NCI-H2227 (cell line): ENCODE data around the gene PTGDR.

Experiments
- DNase-seq: peaks from one replicate; lab custom pipeline; 2025; ENCODE audit not compliant: unreplicated experiment; lab: John Stamatoyannopoulos, UW

PTGDR gene, protein sequence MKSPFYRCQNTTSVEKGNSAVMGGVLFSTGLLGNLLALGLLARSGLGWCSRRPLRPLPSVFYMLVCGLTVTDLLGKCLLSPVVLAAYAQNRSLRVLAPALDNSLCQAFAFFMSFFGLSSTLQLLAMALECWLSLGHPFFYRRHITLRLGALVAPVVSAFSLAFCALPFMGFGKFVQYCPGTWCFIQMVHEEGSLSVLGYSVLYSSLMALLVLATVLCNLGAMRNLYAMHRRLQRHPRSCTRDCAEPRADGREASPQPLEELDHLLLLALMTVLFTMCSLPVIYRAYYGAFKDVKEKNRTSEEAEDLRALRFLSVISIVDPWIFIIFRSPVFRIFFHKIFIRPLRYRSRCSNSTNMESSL

DNA sequence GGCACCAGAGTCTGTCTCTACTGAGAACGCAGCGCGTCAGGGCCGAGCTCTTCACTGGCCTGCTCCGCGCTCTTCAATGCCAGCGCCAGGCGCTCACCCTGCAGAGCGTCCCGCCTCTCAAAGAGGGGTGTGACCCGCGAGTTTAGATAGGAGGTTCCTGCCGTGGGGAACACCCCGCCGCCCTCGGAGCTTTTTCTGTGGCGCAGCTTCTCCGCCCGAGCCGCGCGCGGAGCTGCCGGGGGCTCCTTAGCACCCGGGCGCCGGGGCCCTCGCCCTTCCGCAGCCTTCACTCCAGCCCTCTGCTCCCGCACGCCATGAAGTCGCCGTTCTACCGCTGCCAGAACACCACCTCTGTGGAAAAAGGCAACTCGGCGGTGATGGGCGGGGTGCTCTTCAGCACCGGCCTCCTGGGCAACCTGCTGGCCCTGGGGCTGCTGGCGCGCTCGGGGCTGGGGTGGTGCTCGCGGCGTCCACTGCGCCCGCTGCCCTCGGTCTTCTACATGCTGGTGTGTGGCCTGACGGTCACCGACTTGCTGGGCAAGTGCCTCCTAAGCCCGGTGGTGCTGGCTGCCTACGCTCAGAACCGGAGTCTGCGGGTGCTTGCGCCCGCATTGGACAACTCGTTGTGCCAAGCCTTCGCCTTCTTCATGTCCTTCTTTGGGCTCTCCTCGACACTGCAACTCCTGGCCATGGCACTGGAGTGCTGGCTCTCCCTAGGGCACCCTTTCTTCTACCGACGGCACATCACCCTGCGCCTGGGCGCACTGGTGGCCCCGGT, at the start of gene PTGDR:
Gene PTGDR, plus strand, starts transcription at position 198 of the 778 bp plus-strand sequence. Its CDS starts 117 bp downstream, at position 315.
- no peak for DNase-seq

DNA sequence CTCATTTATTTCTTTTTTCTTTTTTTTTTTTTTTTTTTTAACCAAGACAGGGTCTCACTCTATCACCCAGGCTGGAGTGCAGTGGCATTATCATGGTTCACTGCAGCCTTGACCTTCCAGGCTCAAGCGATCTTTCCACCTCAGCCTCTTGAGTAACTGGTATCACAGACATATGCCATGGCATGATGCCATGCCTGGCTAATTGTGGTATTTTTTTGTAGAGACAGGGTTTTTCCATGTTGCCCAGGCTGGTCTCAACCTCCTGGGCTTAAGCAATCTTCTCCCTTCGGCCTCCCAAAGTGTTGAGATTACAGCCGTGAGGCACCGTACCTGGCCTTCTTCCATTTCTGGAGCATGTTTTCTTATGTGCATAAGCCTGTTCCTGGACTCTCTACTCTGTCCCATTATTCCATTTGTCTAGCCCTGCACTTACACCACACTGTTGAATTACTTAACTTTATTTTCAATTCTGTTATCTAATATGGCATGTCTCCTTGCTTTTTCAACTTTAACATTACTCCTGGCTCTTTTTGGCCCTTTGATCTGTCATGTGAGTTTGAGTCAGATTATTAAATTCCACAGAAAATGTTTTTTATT, 47.9 kb upstream of the PTGDR start:
- DNase-seq = no peak

DNA sequence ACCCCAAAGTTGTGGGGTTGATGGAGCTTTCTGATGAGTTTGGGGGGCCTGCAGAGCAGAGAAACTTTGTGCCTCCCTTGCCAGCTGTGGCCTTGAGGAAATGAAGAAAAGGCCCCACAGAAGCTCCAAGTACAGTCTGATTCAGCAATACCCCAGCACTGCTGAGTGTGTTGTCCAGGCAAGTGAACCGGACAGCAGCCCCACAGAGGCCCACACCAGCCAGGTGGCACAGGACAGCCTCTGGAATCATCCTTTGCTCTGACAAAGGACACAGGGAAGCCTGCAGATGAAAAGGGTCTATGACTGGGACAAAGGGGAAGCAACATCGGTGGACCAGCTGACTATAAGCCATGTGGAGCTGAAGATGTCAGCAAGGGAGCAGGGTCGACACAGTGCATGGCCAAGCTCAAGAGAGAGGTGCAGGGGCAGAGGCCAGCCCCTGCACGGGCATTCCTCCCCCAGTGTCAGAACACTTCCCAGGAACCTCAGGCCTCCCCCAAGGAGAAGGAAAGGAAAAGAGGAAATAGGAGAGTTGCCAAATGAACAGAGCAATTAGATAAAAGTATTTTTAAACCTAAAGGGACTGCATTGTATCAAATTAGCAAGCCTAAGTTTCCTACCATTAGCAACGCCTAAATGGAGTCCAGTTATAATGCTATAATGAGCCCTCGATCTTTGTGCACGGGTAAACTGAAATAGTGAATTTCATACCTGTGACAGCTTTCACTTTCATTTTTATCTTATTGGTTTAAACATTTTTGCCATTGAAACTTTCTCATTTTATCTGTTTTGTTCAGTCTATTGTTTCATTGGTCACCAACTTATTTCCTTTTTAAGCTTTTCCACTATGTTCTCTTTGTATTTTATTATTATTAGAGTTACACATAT, 46.3 kb upstream of the PTGDR start:
- no peak for DNase-seq

DNA sequence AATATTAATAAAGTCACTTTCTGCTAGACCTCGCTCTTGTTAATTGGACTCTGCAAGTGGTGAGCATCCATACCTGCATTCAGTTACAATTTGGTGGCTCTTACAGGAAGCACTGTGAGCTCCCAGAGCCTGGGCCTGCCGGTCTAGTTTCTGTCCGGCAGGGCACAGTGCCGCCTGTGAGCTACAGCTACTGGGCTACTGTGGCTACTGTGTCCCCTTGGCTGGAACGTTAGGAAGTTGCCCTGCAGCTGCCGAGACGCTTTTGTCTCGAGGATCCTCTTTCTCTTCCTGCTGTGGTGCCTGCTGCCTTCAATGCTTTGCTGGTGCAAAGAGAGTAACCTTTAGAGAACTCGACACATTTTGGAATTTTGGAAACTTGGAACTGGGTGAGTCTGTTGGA, 44.6 kb upstream of the PTGDR start:
- DNase-seq = no peak

DNA sequence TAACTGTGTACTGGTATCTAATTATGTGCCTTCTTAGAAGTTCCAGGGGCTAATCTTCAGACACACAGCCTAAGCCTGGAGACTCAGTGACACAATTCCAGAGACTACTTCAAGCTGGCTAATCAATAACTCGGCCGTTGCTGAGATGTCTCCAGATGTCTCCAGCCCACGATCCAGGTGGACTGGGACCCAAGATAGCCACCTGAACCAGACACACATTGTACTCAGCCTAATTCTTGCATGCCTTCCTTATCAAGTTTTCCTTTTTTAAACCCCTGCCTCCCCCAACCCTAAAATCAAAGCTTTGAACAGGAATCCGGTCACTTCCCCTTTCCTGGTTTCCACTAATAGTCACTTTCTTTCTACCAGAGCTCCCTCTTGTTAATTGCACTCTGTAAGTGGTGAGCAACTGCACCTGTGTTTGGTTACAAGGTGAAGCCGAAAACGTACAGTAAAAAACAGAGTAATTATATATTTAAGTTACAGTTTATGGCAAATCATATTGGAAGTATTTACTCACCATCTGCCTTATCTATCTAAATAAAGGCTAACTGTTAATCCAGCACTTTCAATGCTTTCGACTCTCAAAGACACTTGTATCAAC, 39.8 kb upstream of the PTGDR start:
- no peak for DNase-seq

DNA sequence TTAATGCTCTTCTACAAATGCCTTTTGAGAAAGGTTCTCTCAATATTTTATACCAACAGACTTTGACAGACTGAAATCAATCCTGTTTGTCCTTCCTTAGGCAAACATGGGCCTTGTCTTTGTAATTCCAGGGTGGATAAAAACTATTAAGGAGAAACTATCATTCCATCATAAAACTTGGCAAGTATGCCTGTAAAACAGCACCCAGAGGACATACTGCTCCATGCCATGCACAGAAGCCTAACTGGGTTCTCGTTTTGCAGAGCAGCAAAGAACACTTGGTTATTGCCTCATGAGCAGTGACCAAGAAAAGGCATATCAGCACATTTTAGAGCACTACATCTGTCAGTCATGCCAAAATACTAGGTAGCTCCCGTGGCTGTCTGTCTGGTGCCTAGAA, 33.8 kb upstream of the PTGDR start:
- no peak for DNase-seq

DNA sequence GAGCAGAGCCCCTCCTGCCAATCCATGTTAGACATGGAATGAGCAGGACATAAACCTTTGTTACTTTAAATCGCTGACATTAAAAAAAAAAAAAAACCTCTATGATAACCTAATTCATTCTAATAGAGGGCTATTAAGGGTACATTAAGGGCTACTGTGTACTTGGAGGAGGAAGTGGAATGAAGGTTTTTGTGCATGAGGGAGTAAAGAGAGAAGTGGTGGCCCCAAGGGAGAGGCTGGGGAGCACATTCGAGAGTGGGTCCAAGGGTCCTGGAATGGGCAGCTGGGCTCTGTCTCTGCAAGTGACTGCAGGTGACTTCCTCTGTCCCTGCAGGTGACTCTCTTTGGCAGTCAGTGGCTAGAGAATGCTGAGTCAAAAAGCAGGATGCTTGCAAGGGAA, 32.1 kb upstream of the PTGDR start:
- DNase-seq = no peak

DNA sequence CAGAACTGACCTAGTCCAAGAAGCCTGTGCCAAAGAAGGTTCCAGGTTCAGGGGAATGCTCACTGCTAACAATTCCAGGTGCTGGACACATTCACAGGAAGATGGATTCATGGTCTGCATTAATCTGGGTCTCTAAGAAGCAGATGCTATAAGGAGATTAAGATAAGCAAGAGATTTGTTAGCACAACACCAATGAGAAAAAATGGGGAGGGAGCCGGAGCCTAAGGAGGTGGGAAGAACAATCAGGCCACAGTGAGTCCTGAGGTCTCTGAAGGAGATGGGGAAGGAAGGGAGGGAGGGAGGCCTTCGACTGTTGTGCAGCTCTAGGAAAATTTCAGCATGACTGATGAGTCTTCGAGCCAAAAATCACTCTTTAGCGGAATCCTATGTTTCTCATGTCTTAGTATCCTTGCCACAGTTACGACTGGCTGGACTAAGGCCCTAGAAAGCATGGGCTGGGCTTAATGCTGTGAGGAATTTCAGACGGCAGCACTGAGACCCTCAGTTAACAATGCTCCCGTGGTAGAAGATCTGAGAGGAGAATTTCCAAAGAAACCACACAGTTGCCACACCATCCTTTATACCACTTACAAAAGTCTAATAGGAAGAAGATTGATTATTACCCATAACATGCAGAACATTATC, 31.5 kb upstream of the PTGDR start:
- no peak for DNase-seq

DNA sequence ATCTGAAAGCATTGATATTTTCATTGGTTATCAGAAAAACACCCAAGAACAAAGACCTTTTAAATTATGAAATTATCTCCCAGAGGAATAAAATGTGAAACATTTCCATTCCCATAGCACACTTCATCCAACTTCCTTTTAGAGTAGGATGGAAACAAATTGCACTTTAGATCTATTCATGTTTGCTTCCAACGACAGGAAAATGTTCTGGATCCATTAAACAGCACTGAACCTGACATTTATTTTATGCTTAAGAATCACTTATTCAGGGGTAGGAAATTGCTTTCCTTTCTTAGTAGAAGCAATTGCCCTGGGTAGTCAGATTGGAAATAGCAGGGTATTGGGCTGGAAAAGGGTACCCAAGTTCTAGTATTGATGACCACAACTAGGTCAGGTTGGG, 28.8 kb upstream of the PTGDR start:
- no peak for DNase-seq

DNA sequence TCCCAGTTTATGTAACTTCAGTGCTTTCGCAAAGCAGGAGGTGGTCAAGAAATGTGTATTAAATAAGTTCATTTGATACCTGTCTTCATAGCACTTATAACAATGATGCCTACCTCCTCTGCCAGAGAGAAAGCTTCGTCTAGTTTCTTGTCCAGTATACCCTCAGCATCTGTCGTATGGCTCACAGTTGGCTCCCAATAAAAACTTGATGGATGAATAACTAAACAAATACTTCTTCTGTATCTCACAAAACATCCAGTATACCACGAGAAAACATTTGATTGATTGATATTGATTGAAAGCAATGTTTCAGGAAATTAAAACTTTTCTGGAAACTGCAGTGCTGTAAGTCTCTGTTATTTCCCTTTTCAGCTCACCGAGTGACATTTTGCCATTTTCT, 26.9 kb upstream of the PTGDR start:
- DNase-seq = no peak

DNA sequence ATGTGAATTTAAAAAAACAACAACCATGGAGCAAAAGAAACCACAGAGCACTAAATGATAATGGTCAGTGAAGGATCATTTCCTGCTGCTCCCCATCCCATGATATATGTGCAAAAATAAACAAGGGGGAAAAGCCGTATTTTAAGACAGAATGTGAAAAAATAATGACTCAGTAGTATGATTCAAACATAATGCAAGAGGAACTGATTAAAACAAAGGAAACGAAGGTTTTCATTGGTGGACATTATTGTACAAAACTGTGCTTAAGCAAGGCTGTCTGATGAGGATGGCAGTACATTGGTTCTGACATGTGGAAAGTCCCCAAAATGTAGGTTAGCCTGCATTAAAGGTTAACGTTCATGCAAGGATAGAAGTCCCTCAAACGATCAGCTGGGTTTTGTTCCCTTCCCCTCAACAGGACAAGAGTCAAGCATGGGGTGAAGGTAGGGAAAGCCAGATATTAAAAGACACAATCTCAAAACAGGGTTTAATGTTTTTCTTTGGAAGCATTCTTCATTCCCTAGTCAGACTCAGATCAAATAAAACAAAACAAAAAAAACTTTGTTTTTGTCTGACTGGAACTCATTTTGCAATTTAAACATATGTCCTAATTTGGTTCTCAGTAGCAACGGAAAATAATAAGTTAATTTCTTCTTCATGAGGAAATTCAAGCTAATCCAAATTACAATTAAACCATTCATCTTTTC, 26.3 kb upstream of the PTGDR start:
- no peak for DNase-seq

DNA sequence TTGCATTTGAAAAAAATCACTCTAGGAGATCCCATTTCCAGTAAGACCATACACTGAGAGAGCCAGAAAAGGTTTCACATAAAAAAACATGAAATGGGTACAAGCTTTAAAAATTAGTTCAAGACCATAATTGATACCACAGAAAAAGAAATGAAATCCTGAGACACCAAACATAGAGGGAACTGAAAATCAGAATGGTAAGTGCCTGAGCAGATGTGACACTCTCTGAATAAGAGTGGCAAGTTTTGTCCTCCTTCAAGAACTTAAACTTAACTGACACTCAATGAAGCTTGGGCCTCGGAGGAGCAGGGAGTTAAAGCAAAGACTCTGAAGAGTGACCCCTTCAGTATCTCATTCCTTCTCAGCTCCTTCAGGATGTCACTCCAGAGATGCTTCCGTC, 23.2 kb upstream of the PTGDR start:
- no peak for DNase-seq

DNA sequence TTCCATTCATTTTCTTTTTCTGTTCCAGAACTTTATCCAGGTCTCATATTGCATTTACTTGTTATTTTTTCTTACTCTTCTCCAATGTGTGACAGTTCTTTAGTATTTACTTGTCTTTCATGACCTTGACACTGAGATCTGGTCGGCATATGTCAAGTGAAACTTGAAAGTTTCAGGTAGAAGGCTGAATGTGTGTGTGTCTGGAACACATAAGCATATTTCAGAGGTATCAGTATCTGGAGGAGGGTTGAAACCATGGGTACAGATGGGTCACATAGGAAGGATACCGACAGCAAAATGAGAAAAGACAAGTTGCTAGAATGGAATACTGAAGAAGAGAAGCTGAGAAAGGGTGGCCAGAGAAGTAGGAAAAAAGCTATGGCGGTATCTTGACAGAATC, 22.5 kb upstream of the PTGDR start:
- DNase-seq = no peak

DNA sequence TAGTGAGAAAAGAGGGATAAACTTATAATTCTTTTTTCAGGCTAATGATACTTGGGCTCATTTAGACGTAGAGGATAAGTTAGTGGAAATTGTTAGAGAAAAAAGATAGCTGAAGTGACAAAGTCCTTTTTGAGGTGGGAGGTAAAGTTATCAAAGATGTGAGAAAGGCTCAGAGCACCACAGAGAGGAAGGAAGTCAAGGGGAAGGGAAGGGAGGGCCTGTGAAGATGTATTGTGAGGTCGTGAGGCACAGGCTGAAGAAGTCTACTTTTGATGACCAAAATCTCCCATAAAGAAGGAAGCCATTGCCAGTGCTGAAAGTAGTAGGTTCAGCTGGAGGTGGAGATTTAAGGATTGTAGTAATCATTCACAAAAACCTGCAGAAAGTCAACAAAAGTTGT, 19.4 kb upstream of the PTGDR start:
- no peak for DNase-seq

DNA sequence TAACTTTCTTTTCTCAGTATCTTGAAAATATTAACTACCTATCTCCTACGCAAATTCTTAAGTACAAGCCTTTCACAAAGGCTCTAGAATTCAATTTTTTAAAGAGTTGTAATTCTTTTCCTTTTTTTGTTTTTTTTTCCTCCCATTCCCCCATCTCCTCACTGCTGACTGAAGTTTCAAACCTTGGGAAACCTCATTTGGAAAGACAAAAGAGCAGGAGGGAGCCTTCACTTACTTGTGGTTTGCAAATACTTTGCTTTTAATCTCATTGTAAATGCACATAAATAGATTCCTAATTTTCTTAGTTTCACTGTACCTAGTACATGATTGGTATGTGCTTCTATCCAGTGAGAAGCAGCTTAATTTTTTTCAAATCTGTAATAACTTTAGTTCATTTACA, 15.8 kb upstream of the PTGDR start:
- DNase-seq = no peak

DNA sequence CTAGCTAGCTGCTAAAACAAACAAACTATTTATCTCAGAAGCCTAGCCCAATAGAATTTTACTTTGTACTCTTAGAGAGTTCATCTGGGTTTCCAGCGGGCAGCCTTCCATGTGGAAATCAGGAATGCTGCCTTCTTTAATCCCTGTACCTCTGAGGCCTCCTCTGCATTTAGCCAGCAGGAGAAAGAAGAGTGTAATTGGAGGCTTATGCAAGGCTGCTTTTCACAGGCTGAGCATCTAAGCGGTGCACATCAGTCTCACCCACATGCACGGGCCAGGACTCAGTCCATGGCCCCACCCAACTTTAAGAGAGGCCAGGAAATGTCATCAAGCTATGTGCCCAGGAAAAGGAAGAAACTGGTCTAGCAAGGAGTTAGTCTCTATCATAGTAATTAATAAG, 14.0 kb upstream of the PTGDR start:
- DNase-seq = no peak

DNA sequence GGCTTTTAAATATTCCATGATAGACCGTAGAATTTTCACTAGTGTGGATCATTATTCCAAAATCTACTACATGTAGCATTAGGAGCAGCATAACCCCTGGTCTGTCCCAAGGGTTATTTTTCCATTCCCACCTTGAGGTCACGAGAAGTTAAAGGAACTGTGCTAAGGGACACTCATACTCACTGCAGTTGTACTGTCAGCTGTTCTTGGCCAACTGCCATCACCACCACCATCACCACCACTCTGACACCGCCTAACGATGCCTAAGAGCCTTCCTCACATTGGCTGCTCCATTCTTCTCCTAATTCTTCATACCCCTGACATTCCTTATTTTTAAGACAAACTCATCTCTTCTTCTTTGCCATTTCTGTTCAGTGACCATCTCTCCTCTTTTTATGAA, 13.4 kb upstream of the PTGDR start:
- DNase-seq = no peak

DNA sequence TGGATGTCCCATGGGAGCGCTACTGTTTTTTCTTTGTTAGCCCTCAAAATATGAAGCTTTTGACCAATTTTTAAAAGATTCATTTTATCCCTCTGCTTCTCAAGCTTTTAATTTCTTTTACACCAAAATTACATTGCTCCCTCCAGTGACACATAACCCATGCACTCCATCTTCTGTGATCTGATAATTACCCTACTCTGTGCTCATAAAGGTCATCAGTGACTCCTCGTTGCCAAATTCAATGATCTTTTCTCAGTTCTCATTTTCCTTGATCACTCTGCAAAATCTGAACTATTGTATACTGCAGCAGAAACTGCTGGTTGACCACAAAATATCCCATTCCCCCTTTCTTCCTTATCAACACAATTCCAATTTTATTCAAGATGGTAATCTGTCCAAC, 8.7 kb upstream of the PTGDR start:
- DNase-seq = no peak

DNA sequence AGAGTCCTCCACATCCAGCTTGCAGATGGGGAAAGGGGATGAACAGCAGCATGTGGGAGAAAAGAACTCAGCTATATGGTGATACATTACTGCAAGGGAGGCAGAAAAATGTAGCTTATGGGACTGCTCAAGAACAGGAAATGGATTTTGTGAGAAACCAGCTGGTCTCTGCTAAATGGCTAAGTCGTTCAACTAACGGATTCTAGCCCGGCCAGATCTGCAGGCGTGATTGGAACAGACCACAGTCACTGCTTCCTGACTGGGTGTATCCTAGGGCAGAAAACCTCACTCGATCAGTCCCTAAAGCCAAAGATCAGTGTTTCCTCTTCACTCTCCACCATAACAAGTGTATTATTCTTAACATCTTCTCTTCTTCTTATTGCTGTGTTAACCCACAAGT, 8.1 kb upstream of the PTGDR start:
- no peak for DNase-seq

DNA sequence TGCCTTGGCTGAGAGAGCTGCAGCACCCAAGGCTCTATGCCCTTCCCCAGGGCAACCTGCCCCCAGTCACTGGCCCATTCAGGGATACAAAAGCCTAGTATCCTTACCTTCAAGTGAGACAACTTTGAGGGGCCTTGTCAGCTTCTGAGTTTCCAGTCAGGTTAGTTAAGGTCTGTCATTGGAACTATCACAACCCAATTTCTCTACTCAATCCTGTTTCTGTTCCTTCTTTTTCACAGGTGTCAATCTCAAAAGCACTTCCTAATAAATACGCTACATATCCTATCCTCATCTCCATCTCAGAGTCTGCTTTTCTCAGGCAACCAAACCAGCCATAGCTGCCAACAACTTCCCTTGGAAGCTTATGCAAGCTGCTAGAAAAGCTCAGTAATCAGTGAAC, 4.9 kb upstream of the PTGDR start:
- no peak for DNase-seq
